Smooth muscle cell (in vitro differentiated cells): ENCODE data around the gene CHST11. TPM values are rescaled to one million over a fixed set of nuclear protein-coding genes. Genes with fewer than 3 reads are reported as not detected.

Source experiments
- DNase-seq: peaks from one replicate; lab custom pipeline; 2025; ENCODE audit not compliant: unreplicated experiment; lab: John Stamatoyannopoulos, UW
- H2AFZ ChIP-seq: fragments of 200-600 bp; sonication (generic); 2 replicates; pipeline ENCODE4 v1.6.0; 2016; ENCODE audit warnings: antibody characterized with exemption, low read depth, mild to moderate bottlenecking
- H3F3A ChIP-seq: fragments of 200-600 bp; sonication (generic); 2 replicates; pipeline ENCODE4 v1.6.0; 2017; ENCODE audit warnings: antibody characterized with exemption, low read depth
- H3K27ac ChIP-seq: fragments of 200-600 bp; sonication (generic); 2 replicates; pipeline ENCODE4 v1.5.1; 2016; ENCODE audit warnings: low read depth, mild to moderate bottlenecking
- H3K27me3 ChIP-seq: fragments of 200-600 bp; sonication (generic); 2 replicates; pipeline ENCODE4 v1.6.1; 2016; ENCODE audit warnings: low read depth, mild to moderate bottlenecking
- H3K36me3 ChIP-seq: fragments of 200-600 bp; sonication (generic); 2 replicates; pipeline ENCODE4 v1.5.1; 2016; ENCODE audit warnings: low read depth
- H3K4me1 ChIP-seq: fragments of 200-600 bp; sonication (generic); 2 replicates; pipeline ENCODE4 v1.5.1; 2016; ENCODE audit warnings: low read depth
- H3K4me2 ChIP-seq: fragments of 200-600 bp; sonication (generic); 2 replicates; pipeline ENCODE4 v1.6.0; 2016; ENCODE audit warnings: mild to moderate bottlenecking
- H3K4me3 ChIP-seq: fragments of 200-600 bp; sonication (generic); 2 replicates; pipeline ENCODE4 v1.5.1; 2016; ENCODE audit warnings: mild to moderate bottlenecking
- H3K79me2 ChIP-seq: fragments of 200-600 bp; sonication (generic); 2 replicates; pipeline ENCODE4 v1.6.0; 2016; ENCODE audit warnings: low read depth, mild to moderate bottlenecking
- H3K9ac ChIP-seq: fragments of 200-600 bp; sonication (generic); 2 replicates; pipeline ENCODE4 v1.6.0; 2016; ENCODE audit warnings: low read depth
- H3K9me3 ChIP-seq: fragments of 200-600 bp; sonication (generic); replicated peaks from 2 replicates; pipeline ENCODE4 v1.5.1; 2016; ENCODE audit warnings: low read depth
- H4K20me1 ChIP-seq: fragments of 200-600 bp; sonication (generic); 2 replicates; pipeline ENCODE4 v1.6.0; 2016; ENCODE audit warnings: low read depth
- CTCF ChIP-seq: fragments of 200-600 bp; sonication (generic); IDR thresholded peaks from 2 replicates; pipeline ENCODE4 v1.5.1; 2017; ENCODE audit warnings: borderline replicate concordance, mild to moderate bottlenecking, antibody characterized with exemption; ENCODE audit not compliant: insufficient read depth, poor library complexity, severe bottlenecking
- WGBS: methylation state at CpG from one replicate; pipeline ENCODE4 v1.1.7; 2016; ENCODE audit warnings: low lambda C conversion rate; 5-methylcytosine and 5-hydroxymethylcytosine counted together
- polyA plus RNA-seq: library from polyadenylated mRNA; unstranded; fragments of >200 nt; fragmentation: Nextera tagmentation; extraction: Ambion mirVana; gene quantifications from 2 replicates; pipeline ENCODE4 v1.2.1, GENCODE V29; 2016
- total RNA-seq: library from RNA; depleted of rRNA; stranded (reverse); fragments of >200 nt; gene quantifications from 2 replicates; pipeline ENCODE4 v1.2.3, GENCODE V29; 2014

CHST11 gene
- total and polyA plus RNA-seq, 2 experiments from 2014 or later = 6.9 to 10.2 TPM

GRCh38 chr12:104596134-104596799 lies 139.5 kb downstream of the CHST11 start:
- no peaks in the 10 kb centered on the region for H3K9me3 ChIP-seq
- 10% methylated on average over 12 of the region's 12 CpGs for WGBS
- peak overlapping the region; percentile 25 for H3K9ac ChIP-seq
- H4K20me1 ChIP-seq = no peaks in the 10 kb centered on the region
- peaks cover 9% of the 10 kb centered on the region for H3K79me2 ChIP-seq
- no peaks in the 10 kb centered on the region for H3K36me3 ChIP-seq
- H2AFZ ChIP-seq = no peak overlapping the region
- peaks cover 11% of the 10 kb centered on the region for H3K4me1 ChIP-seq
- peak overlapping the region; percentile 77 for H3K27ac ChIP-seq
- no peaks in the 10 kb centered on the region for H3K27me3 ChIP-seq
- DNase-seq = peak; percentile 17
- no peak for TF ChIP-seq CTCF
- peak overlapping the region; percentile 12 for H3K4me3 ChIP-seq
- peak overlapping the region; percentile 54 for H3K4me2 ChIP-seq
- peaks cover 14% of the 10 kb centered on the region for H3F3A ChIP-seq

- Histone ChIP-seq H2AFZ (no peak overlapping the region), H3K4me2 (peak overlapping the region; percentile 54), H3K4me1 (peaks cover 11% of the 10 kb centered on the region), H3F3A (peaks cover 14% of the 10 kb centered on the region), H3K36me3 (no peaks in the 10 kb centered on the region), H3K9me3 (no peaks in the 10 kb centered on the region), H3K27ac (peak overlapping the region; percentile 77), H4K20me1 (no peaks in the 10 kb centered on the region), H3K9ac (peak overlapping the region; percentile 25), H3K79me2 (peaks cover 9% of the 10 kb centered on the region), H3K27me3 (no peaks in the 10 kb centered on the region), H3K4me3 (no peak overlapping the region)
- TF ChIP-seq CTCF = no peak
- 49% methylated on average over 15 of the region's 15 CpGs for WGBS
- DNase-seq = no peak
Measured at GRCh38 chr12:104596898-104597843, 140.4 kb downstream of the CHST11 start.

GRCh38 chr12:104598342-104599271 lies 141.9 kb downstream of the CHST11 start:
- WGBS = 55% methylated on average over 15 of the region's 15 CpGs

More at GRCh38 chr12:104598342-104599271, 141.9 kb downstream of the CHST11 start:
- no peak overlapping the region for H3K4me3 ChIP-seq
- H3K27ac ChIP-seq = peak overlapping the region; percentile 32
- H3K9ac ChIP-seq = no peak overlapping the region
- TF ChIP-seq CTCF = no peak
- H3K27me3 ChIP-seq = no peaks in the 10 kb centered on the region
- H2AFZ ChIP-seq = no peak overlapping the region
- no peak for DNase-seq
- no peak overlapping the region for H3K4me2 ChIP-seq
- H3K4me1 ChIP-seq = peaks cover 11% of the 10 kb centered on the region
- H3K36me3 ChIP-seq = no peaks in the 10 kb centered on the region
- H3K9me3 ChIP-seq = no peaks in the 10 kb centered on the region
- H3F3A ChIP-seq = peaks cover 14% of the 10 kb centered on the region
- no peaks in the 10 kb centered on the region for H4K20me1 ChIP-seq
- peaks cover 5% of the 10 kb centered on the region for H3K79me2 ChIP-seq
